Lung (tissue), 12 donors: Measurements from ENCODE around the gene LRP1B. TPM values are rescaled to one million over a fixed set of nuclear protein-coding genes. Genes with fewer than 3 reads are reported as not detected.

ENCODE experiments used
- ATAC-seq: fragments of 200-7000 bp; cut with Tn5 transposase; one replicate; pipeline ENCODE4 v1.9.1; 2020; ENCODE audit warnings: moderate number of reproducible peaks; ENCODE audit not compliant: insufficient read depth, low FRiP score
- DNase-seq, 3 donors: peaks; one replicate each; pipeline ENCODE4 v3.0.0-alpha.2; 2013 to 2017
- H3K27ac ChIP-seq, 2 donors: one replicate each; pipeline ENCODE4 v1.5.1; 2013; ENCODE audit warnings: mild to moderate bottlenecking in 2 of 2, moderate library complexity in 2 of 2, control low read depth in 1 of 2, inconsistent platforms in 1 of 2, low read depth in 1 of 2, low read length in 1 of 2
- H3K27me3 ChIP-seq, 3 donors: one replicate each; pipeline ENCODE4 v1.5.1; 2013; ENCODE audit warnings: low read length in 2 of 3; ENCODE audit not compliant: control insufficient read depth in 3 of 3, insufficient read depth in 3 of 3
- H3K36me3 ChIP-seq, 4 donors: one replicate each; pipeline ENCODE4 v1.5.1; 2013; ENCODE audit warnings: low read length in 4 of 4, mild to moderate bottlenecking in 1 of 4, moderate library complexity in 1 of 4; ENCODE audit not compliant: control insufficient read depth in 4 of 4, insufficient read depth in 4 of 4
- H3K4me1 ChIP-seq, 5 donors: one replicate each; pipeline ENCODE4 v1.5.1; 2013; ENCODE audit warnings: low read length in 5 of 5, mild to moderate bottlenecking in 2 of 5, moderate library complexity in 1 of 5; ENCODE audit not compliant: control insufficient read depth in 5 of 5, insufficient read depth in 5 of 5
- H3K4me3 ChIP-seq: one replicate; pipeline ENCODE4 v1.5.1; 2013; ENCODE audit warnings: mild to moderate bottlenecking, control low read depth, moderate library complexity
- H3K9ac ChIP-seq, 2 donors: one replicate each; pipeline ENCODE4 v1.5.1; 2013; ENCODE audit warnings: low read length in 2 of 2, control low read depth in 1 of 2; ENCODE audit not compliant: insufficient read depth in 1 of 2
- H3K9me3 ChIP-seq, 4 donors: one replicate each; pipeline ENCODE4 v1.5.1; 2013; ENCODE audit warnings: low read length in 3 of 4, mild to moderate bottlenecking in 1 of 4, moderate library complexity in 1 of 4; ENCODE audit not compliant: control insufficient read depth in 4 of 4, insufficient read depth in 3 of 4
- WGBS, 2 donors: extraction: QIAGEN DNeasy Blood & Tissue Kit; methylation state at CpG; one replicate each; pipeline ENCODE4 v1.1.7; 2013; 5-methylcytosine and 5-hydroxymethylcytosine counted together
- polyA plus RNA-seq, 2 donors: library from polyadenylated mRNA; stranded (reverse); fragments of 200-250 nt; gene quantifications; one replicate each; pipeline ENCODE4 v1.2.1, GENCODE V29; 2013
- total RNA-seq, 2 donors: library from RNA; depleted of rRNA in 1 of 2; stranded (reverse); fragments of >200 nt in 1 of 2; gene quantifications; one replicate each; pipeline ENCODE4 v1.2.1, GENCODE V29; 2014 to 2021
- TF ChIP-seq, protein P1 (sequence below): IDR thresholded peaks from 2 replicates; pipeline ENCODE4 v1.5.1; 2012; ENCODE audit warnings: mild to moderate bottlenecking; ENCODE audit errors: control extremely low read depth, extremely low read depth
- donor health status: control.
- donor health status: control.
- donor health status: Bipolar disorder and iron deficiency.
- donor health status: healthy.
- donor health status: DM: yes; HTN: yes; CAD: no.

The LRP1B gene
- total and polyA plus RNA-seq, 4 donors: 0.01 to 6.5 (median 0.16) TPM

DNA sequence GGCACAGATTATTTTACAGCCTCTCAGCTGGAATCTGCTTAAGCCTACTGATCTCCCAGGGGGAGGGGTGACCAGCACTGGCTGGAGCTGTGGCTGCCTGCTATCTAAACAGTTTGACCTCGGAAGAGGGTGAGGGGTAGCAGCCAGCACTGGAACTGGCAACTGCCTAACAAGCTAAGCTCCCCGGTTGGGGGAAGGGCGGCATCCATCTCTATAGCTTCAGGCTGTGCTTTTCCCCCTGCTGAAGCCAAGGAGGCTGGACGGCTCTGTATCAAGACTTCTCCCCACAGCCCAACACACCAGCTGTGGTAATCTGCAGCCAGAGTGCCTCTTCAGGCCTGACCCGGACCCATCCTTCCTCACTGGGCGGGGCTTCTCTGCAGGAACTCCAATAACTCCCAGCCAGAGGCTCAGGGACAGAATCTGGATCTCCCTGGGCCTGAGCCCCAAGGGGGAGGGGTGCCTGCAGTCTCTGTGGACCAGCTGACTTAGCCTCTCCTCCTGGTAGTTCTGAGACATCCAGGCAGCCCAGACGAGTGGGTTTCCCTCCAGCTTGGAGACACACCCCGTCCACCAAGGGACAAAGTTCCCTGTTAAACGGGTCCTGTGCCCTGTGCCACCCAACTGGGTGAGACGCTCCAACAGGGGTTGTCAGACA, 560.2 kb downstream of the LRP1B start:
- ATAC-seq (no peak), DNase-seq (no peak)
- TF ChIP-seq, protein P1, sequence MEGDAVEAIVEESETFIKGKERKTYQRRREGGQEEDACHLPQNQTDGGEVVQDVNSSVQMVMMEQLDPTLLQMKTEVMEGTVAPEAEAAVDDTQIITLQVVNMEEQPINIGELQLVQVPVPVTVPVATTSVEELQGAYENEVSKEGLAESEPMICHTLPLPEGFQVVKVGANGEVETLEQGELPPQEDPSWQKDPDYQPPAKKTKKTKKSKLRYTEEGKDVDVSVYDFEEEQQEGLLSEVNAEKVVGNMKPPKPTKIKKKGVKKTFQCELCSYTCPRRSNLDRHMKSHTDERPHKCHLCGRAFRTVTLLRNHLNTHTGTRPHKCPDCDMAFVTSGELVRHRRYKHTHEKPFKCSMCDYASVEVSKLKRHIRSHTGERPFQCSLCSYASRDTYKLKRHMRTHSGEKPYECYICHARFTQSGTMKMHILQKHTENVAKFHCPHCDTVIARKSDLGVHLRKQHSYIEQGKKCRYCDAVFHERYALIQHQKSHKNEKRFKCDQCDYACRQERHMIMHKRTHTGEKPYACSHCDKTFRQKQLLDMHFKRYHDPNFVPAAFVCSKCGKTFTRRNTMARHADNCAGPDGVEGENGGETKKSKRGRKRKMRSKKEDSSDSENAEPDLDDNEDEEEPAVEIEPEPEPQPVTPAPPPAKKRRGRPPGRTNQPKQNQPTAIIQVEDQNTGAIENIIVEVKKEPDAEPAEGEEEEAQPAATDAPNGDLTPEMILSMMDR: no peak
- Histone ChIP-seq H3K27ac (no peak overlapping the region), H3K4me1 (no peaks in the 10 kb centered on the region), H3K9ac (no peak overlapping the region), H3K9me3 (no peaks in the 10 kb centered on the region), H3K27me3 (no peaks in the 10 kb centered on the region), H3K4me3 (no peak overlapping the region), H3K36me3 (no peaks in the 10 kb centered on the region)
- 73 to 86% methylated on average over 9 to 10 of the region's 10 CpGs for WGBS, 2 donors

DNA sequence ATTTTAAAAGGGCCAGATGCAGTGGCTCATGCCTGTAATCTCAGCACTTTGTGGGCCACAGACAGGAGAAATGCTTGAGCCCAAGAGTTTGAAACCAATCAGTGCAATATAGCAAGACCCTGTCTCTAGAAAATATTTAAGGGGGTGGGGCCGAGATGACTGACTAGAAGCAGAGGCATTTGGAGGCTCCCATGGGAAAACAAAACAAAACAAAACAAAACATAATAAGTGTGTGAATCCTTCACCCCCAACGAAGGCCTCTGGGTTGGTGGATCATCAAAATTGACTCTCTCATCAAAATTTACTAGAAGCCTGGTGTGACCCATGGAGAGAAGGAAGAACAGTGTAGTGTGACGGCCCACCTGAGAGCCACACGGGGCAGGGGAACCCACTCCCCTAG, 560.9 kb downstream of the LRP1B start:
- no peak overlapping the region for H3K9ac ChIP-seq

DNA sequence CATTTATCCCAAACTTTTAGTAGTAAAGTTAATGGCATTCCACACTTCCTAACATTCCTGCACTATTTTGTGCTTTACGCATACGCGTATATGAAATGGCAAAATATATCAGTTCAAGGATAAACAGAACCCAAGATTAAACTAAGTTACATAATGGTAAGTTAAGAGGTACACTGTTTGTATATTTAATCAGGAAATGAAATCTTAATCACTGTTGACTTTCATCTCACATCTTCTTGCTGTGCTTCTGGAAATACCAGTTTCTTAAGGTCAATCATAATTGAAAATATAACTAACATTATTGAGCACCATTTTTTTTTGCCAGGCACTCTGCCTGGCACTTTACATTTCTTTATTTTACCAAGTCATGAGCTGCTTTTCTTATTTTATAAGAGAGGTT, 565.2 kb downstream of the LRP1B start:
- WGBS, 2 donors: 79 to 82% methylated on average over 3 of the region's 3 CpGs
- no peak overlapping the region for H3K4me3 ChIP-seq
- ATAC-seq (no peak), DNase-seq (no peak)
- H3K36me3 ChIP-seq: no peaks in the 10 kb centered on the region
- TF ChIP-seq, protein P1: no peak
- no peaks in the 10 kb centered on the region for H3K4me1 ChIP-seq
- H3K9me3 ChIP-seq: no peaks in the 10 kb centered on the region
- H3K27ac ChIP-seq: no peak overlapping the region
- H3K27me3 ChIP-seq: no peaks in the 10 kb centered on the region
- H3K9ac ChIP-seq: no peak overlapping the region

More for the DNA sequence above, 560.9 kb downstream of the LRP1B start:
- ATAC-seq (no peak), DNase-seq (no peak)
- H3K4me1 ChIP-seq: no peaks in the 10 kb centered on the region
- 75 to 84% methylated on average over 4 of the region's 4 CpGs for WGBS, 2 donors
- H3K4me3 ChIP-seq: no peak overlapping the region
- H3K27ac ChIP-seq: no peak overlapping the region
- H3K9me3 ChIP-seq: no peaks in the 10 kb centered on the region
- no peaks in the 10 kb centered on the region for H3K36me3 ChIP-seq
- H3K27me3 ChIP-seq: no peaks in the 10 kb centered on the region
- TF ChIP-seq, protein P1: no peak

DNA sequence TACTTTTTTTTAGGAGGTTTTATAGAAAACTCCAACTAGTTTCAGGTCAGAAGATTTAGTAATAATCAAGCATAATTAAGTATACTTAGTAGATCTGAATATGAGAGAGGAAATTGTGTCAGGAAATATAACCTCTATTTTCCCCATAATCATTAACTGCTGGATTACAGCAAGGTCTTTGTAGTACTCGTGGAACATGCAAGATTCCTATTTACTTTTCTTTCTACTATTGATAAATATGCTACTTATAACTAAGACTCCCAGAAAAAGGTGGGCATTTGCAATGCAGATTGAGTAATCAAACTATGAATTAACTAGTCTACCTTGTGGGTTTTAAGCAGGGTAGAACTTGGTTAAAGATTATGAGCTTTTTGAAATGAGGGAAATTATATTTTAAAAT, 570.1 kb downstream of the LRP1B start:
- Histone ChIP-seq H3K9me3 (no peaks in the 10 kb centered on the region), H3K4me1 (no peaks in the 10 kb centered on the region), H3K9ac (no peak overlapping the region), H3K4me3 (no peak overlapping the region), H3K36me3 (no peaks in the 10 kb centered on the region), H3K27me3 (no peaks in the 10 kb centered on the region), H3K27ac (no peak overlapping the region)
- 35 to 72% methylated on average over 1 of the region's 1 CpG for WGBS, 2 donors
- DNase-seq (no peak), ATAC-seq (no peak)
- TF ChIP-seq, protein P1: no peak
